H9 (cell line): ENCODE measurements around the gene THRB. TPM values are rescaled to one million over a fixed set of nuclear protein-coding genes. Genes with fewer than 3 reads are reported as not detected.

ENCODE experiments used
- DNase-seq: peaks from one replicate; pipeline ENCODE4 v3.0.0-alpha.2; 2017
- H2AFZ ChIP-seq: one replicate; pipeline ENCODE4 v1.6.1; 2013; ENCODE audit warnings: mild to moderate bottlenecking, low read length, control low read depth, moderate library complexity
- H2AK5ac ChIP-seq: 2 replicates; pipeline ENCODE4 v1.6.1; 2013; ENCODE audit warnings: low read length, control low read depth, mixed read lengths; ENCODE audit not compliant: insufficient read length
- H2BK120ac ChIP-seq: one replicate; pipeline ENCODE4 v1.6.1; 2013; ENCODE audit warnings: low read depth, mild to moderate bottlenecking, low read length, control low read depth, inconsistent platforms; ENCODE audit not compliant: poor library complexity, severe bottlenecking
- H2BK12ac ChIP-seq: 2 replicates; pipeline ENCODE4 v1.6.1; 2013; ENCODE audit warnings: low read length, control low read depth, mixed read lengths, low read depth; ENCODE audit not compliant: insufficient read length
- H2BK15ac ChIP-seq: 2 replicates; pipeline ENCODE4 v1.6.1; 2013; ENCODE audit warnings: low read depth, low read length, control low read depth
- H2BK20ac ChIP-seq: one replicate; pipeline ENCODE4 v1.6.1; 2013; ENCODE audit warnings: low read depth, mild to moderate bottlenecking, low read length, control low read depth, inconsistent platforms; ENCODE audit not compliant: poor library complexity, severe bottlenecking
- H2BK5ac ChIP-seq: 2 replicates; pipeline ENCODE4 v1.6.1; 2013; ENCODE audit warnings: low read length, control low read depth, mixed read lengths; ENCODE audit not compliant: insufficient read length
- H3K14ac ChIP-seq: 2 replicates; pipeline ENCODE4 v1.6.1; 2013; ENCODE audit warnings: low read length, control low read depth; ENCODE audit not compliant: insufficient read depth
- H3K18ac ChIP-seq: 2 replicates; pipeline ENCODE4 v1.6.1; 2013; ENCODE audit warnings: low read depth, mild to moderate bottlenecking, mixed read lengths, low read length, control low read depth; ENCODE audit not compliant: insufficient read length
- H3K23ac ChIP-seq: 2 replicates; pipeline ENCODE4 v1.6.1; 2013; ENCODE audit warnings: low read length, control low read depth, mixed read lengths, low read depth; ENCODE audit not compliant: insufficient read length
- H3K23me2 ChIP-seq: 2 replicates; pipeline ENCODE4 v1.6.1; 2013; ENCODE audit warnings: low read depth, mild to moderate bottlenecking, mixed read lengths, low read length, control low read depth; ENCODE audit not compliant: insufficient read length, poor library complexity, severe bottlenecking
- H3K27ac ChIP-seq: 2 replicates; pipeline ENCODE4 v1.5.1; 2013; ENCODE audit warnings: low read length, control low read depth, mixed read lengths, low read depth; ENCODE audit not compliant: insufficient read length
- H3K27me3 ChIP-seq: 2 replicates; pipeline ENCODE4 v1.6.1; 2013; ENCODE audit warnings: low read length, control low read depth, inconsistent platforms; ENCODE audit not compliant: insufficient read depth
- H3K4ac ChIP-seq: 2 replicates; pipeline ENCODE4 v1.6.1; 2013; ENCODE audit warnings: low read depth, mild to moderate bottlenecking, control low read depth, inconsistent platforms, low read length, moderate library complexity
- H3K4me1 ChIP-seq: 2 replicates; pipeline ENCODE4 v1.6.1; 2013; ENCODE audit warnings: low read length, control low read depth, inconsistent platforms; ENCODE audit not compliant: insufficient read depth
- H3K4me2 ChIP-seq: 2 replicates; pipeline ENCODE4 v1.6.1; 2013; ENCODE audit warnings: low read length, control low read depth, mixed read lengths; ENCODE audit not compliant: insufficient read length, insufficient read depth
- H3K56ac ChIP-seq: 2 replicates; pipeline ENCODE4 v1.6.1; 2013; ENCODE audit warnings: low read depth, mild to moderate bottlenecking, mixed read lengths, low read length, control low read depth; ENCODE audit not compliant: insufficient read length
- H3K79me1 ChIP-seq: 2 replicates; pipeline ENCODE4 v1.6.1; 2013; ENCODE audit warnings: low read depth, mild to moderate bottlenecking, moderate library complexity, low read length, control low read depth, inconsistent platforms; ENCODE audit not compliant: insufficient read depth, poor library complexity, severe bottlenecking
- H3K79me2 ChIP-seq: 2 replicates; pipeline ENCODE4 v1.6.1; 2013; ENCODE audit warnings: low read length, control low read depth, inconsistent platforms; ENCODE audit not compliant: insufficient read depth
- H3K9ac ChIP-seq: 2 replicates; pipeline ENCODE4 v1.6.1; 2013; ENCODE audit warnings: low read length, control low read depth, mixed read lengths; ENCODE audit not compliant: insufficient read length; ENCODE audit errors: extremely low read depth
- H3K9me3 ChIP-seq: one replicate; pipeline ENCODE4 v1.6.1; 2013; ENCODE audit warnings: low read depth, low read length, inconsistent platforms; ENCODE audit not compliant: control insufficient read depth
- H3T11ph ChIP-seq: one replicate; pipeline ENCODE4 v1.6.1; 2013; ENCODE audit warnings: mild to moderate bottlenecking, low read length, control low read depth, inconsistent platforms
- H4K20me1 ChIP-seq: one replicate; pipeline ENCODE4 v1.6.1; 2013; ENCODE audit not compliant: control insufficient read depth, insufficient read length, insufficient read depth
- H4K5ac ChIP-seq: 2 replicates; pipeline ENCODE4 v1.6.1; 2013; ENCODE audit warnings: low read depth, mild to moderate bottlenecking, mixed read lengths, low read length, control low read depth; ENCODE audit not compliant: insufficient read length
- H4K8ac ChIP-seq: replicated peaks from 2 replicates; pipeline ENCODE4 v1.6.1; 2013; ENCODE audit warnings: low read length, control low read depth, mixed read lengths, low read depth; ENCODE audit not compliant: insufficient read length
- H4K91ac ChIP-seq: 2 replicates; pipeline ENCODE4 v1.6.1; 2013; ENCODE audit warnings: low read depth, mild to moderate bottlenecking, moderate library complexity, mixed read lengths, low read length, control low read depth; ENCODE audit not compliant: insufficient read length
- H3K27ac Mint-ChIP-seq, 3 experiments: 2 replicates in 2 of 3; 3 replicates in 1 of 3; pipeline ENCODE4 v1.8.0; 2020 to 2021; ENCODE audit warnings: mixed read lengths in 3 of 3, mild to moderate bottlenecking in 1 of 3, moderate library complexity in 1 of 3
- H3K27me3 Mint-ChIP-seq: 2 replicates; pipeline ENCODE4 v1.8.0; 2021; ENCODE audit warnings: low read depth, mild to moderate bottlenecking, moderate library complexity, mixed read lengths
- H3K36me3 Mint-ChIP-seq, 3 experiments: 2 replicates in 2 of 3; 3 replicates in 1 of 3; pipeline ENCODE4 v1.8.0; 2020 to 2021; ENCODE audit warnings: low read depth in 3 of 3, mixed read lengths in 3 of 3; ENCODE audit not compliant: insufficient read depth in 1 of 3
- H3K4me1 Mint-ChIP-seq, 2 experiments: 2 replicates each; pipeline ENCODE4 v1.8.0; 2020; ENCODE audit warnings: mixed read lengths in 2 of 2
- H3K4me3 Mint-ChIP-seq, 2 experiments: 2 replicates in 1 of 2; 3 replicates in 1 of 2; pipeline ENCODE4 v1.8.0; 2020 to 2021; ENCODE audit warnings: mild to moderate bottlenecking in 2 of 2, mixed read lengths in 2 of 2, moderate library complexity in 1 of 2
- H3K9me3 Mint-ChIP-seq, 2 experiments: 2 replicates in 1 of 2; 3 replicates in 1 of 2; pipeline ENCODE4 v1.8.0; 2020; ENCODE audit warnings: mild to moderate bottlenecking in 2 of 2, mixed read lengths in 2 of 2, moderate library complexity in 1 of 2
- CTCF ChIP-seq: fragments of 200-600 bp; sonication (generic); conservative IDR thresholded peaks from 3 replicates; pipeline ENCODE4 v1.8.0; 2021; ENCODE audit warnings: antibody characterized with exemption, mild to moderate bottlenecking
- WGBS: extraction: QIAGEN DNeasy Blood & Tissue Kit; methylation state at CpG from one replicate; pipeline ENCODE4 v1.1.7; 2013; ENCODE audit warnings: missing lambda C conversion rate, low lambda C conversion rate, mixed read lengths; ENCODE audit not compliant: insufficient read length; ENCODE audit errors: extremely low coverage; 5-methylcytosine and 5-hydroxymethylcytosine counted together
- total RNA-seq: library from RNA; stranded (reverse); gene quantifications from 2 replicates; pipeline ENCODE4 v1.2.1, GENCODE V29; 2021

The THRB gene
- total RNA-seq, 1 experiment from 2014 or later, result 8.6 TPM

DNA sequence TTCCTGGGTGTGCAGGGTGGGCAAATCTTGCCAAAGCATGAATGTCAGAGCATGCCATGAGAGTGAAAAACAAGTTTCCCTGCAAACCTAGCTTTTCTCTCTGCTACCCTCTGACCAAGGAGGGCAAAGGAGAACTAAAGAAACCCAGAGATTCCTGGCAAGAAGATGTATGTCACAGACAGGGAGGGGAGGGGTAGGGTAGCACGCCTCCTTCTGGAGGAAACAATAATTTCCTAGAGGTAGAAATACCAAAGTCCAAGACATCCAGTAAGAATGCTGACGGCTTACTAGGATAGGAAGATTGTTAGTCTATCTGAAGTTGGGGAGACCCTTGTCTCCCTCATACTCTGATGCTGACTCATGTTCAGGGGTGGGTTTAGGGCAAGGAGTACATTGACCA is 345.6 kb downstream of the THRB start:
- H2AK5ac ChIP-seq, result no peak overlapping the region
- no peaks in the 10 kb centered on the region for H3K27me3 Mint-ChIP-seq
- no peaks in the 10 kb centered on the region for H3K79me1 ChIP-seq
- no peak overlapping the region for H3K18ac ChIP-seq
- no peak overlapping the region for H4K91ac ChIP-seq
- no peaks in the 10 kb centered on the region for H3K9me3 ChIP-seq
- H2BK15ac ChIP-seq, result no peak overlapping the region
- H3T11ph ChIP-seq, result no peak overlapping the region
- H2BK5ac ChIP-seq, result no peak overlapping the region
- H3K79me2 ChIP-seq, result no peaks in the 10 kb centered on the region
- no peaks in the 10 kb centered on the region for H3K23me2 ChIP-seq
- H2BK20ac ChIP-seq, result no peak overlapping the region
- no peaks in the 10 kb centered on the region for H3K27me3 ChIP-seq
- no peak overlapping the region for H2BK12ac ChIP-seq
- H3K4me1 ChIP-seq, result no peaks in the 10 kb centered on the region
- H3K9me3 Mint-ChIP-seq, result no peaks in the 10 kb centered on the region
- no peak overlapping the region for H3K14ac ChIP-seq
- no peak overlapping the region for H3K4me3 Mint-ChIP-seq
- no peak overlapping the region for H3K9ac ChIP-seq
- H3K56ac ChIP-seq, result no peak overlapping the region
- no peaks in the 10 kb centered on the region for H3K36me3 Mint-ChIP-seq
- peaks cover 4 to 6% of the 10 kb centered on the region in 2 experiments; a peak in 3 of 4 replicates for H3K4me1 Mint-ChIP-seq
- H3K27ac Mint-ChIP-seq, result no peak overlapping the region
- H4K8ac ChIP-seq, result no peak overlapping the region
- DNase-seq, result no peak
- H3K27ac ChIP-seq, result no peak overlapping the region
- WGBS, result no CpG with 5 or more reads among the region's 2 CpGs
- no peak overlapping the region for H3K4me2 ChIP-seq
- TF ChIP-seq CTCF, result peak; percentile 71
- H3K23ac ChIP-seq, result no peak overlapping the region
- no peaks in the 10 kb centered on the region for H4K20me1 ChIP-seq
- H2AFZ ChIP-seq, result no peak overlapping the region
- no peak overlapping the region for H4K5ac ChIP-seq
- H3K4ac ChIP-seq, result no peak overlapping the region
- H2BK120ac ChIP-seq, result no peak overlapping the region
